HG03139 (cell line): Measurements from ENCODE around the gene ABT1.

Source experiments
- ATAC-seq: cut with Tn5 transposase; IDR thresholded peaks from one replicate; pipeline ENCODE4 v1.9.1; 2021; ENCODE audit not compliant: unreplicated experiment

ABT1 gene

DNA sequence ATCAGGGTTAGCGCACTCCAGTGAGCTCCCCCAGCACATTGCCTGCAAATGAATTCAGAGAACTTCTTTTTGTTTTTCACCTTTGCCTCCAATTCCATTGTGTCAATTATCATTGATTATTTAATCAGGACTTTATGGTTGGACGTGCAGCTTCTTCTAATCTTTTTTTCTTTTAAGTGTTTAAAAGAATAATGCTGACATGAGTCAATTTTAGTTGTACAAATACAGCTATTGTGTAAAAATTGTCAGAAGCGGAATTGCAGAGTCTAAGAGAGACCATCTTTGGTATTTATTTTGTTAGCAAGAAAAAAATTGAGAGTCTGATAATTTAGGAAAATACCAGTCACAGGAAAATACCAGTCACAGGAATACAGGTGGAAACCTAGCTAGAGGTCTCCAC lies 5.5 kb downstream of the ABT1 start:
- no peak for ATAC-seq

- no peak for ATAC-seq
These were observed 7.3 kb downstream of the ABT1 start for GRCh38 chr6:26604026-26604425.

- ATAC-seq = no peak
These were observed 8.0 kb downstream of the ABT1 start for GRCh38 chr6:26604797-26605196.

DNA sequence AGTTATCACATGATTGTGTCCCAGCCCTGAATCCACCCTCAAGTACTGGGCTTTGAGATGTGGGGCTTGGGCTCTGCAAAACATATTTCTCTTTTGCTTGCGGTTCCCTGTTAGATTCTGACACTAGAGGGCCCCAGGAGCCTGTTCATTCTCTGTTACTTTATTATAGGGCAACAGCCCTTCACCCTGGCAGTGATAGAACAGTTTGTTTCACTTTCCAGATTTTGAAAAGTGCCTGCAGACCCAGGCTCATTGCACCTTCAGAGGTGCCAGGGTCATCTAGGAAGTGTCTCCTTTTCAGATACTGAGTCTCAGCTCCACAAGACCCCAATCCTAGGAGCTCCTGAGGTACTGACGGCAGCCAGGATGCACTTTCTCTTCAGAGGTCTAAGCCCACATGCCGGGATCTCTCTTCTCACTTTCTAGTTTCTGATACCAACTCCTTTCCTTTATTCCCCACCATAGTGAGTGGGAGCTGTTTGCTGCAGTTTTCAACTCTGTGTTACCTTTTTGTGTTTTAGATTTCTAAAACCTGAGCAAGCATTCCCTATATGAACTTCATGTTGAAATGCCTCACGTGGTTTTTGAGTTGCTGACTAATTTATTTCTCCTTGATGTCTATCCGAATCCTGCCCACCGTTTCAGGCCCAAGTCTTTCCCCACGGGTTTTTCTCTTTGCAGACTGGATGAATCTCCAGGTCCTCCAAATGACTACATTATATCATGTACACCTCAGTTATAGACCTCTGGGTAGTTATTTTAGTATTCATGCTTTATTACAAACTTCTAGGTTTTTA lies 10.9 kb downstream of the ABT1 start:
- no peak for ATAC-seq

- ATAC-seq = no peak
These were observed 12.7 kb downstream of the ABT1 start for GRCh38 chr6:26609463-26609862.

DNA sequence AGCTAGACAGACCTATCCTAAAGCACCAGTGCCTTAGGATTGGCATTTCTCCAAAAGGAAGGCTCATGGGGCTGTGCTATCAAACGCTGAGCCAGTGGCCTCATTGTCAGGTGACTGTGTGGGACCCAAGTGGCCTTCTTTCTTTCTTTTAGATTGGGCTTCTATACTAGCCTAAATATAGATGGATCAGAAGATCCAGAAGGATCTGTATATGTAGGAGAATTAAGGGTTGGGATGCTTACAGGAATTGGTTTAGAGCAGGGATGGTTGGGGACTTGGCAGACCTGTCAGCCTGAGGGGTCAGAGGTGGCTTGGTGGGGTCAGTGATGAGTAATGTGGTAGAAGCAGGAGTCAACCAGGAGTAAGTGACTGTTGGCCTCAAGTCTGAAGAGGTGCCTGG lies 14.8 kb downstream of the ABT1 start:
- ATAC-seq = no peak

DNA sequence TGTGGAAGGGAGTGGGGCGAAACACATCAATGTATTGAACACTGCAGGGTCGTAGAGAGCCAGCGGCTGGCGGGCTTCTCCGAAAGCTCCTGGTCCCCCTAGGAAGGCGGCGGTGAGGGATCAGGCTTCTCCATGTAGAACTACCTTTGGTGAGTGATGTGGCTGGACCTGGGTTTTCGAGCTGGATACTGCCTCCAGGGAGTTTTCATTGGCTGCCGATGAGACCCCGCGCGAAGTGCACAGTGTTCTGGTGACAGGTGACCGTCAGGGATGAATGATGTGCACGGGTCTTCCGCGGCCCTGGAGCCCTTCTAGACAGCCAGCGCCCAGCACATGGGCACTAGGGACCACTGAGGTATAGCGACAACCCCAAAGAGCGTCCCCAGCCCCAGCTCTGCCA lies 16.4 kb downstream of the ABT1 start:
- ATAC-seq = no peak

DNA sequence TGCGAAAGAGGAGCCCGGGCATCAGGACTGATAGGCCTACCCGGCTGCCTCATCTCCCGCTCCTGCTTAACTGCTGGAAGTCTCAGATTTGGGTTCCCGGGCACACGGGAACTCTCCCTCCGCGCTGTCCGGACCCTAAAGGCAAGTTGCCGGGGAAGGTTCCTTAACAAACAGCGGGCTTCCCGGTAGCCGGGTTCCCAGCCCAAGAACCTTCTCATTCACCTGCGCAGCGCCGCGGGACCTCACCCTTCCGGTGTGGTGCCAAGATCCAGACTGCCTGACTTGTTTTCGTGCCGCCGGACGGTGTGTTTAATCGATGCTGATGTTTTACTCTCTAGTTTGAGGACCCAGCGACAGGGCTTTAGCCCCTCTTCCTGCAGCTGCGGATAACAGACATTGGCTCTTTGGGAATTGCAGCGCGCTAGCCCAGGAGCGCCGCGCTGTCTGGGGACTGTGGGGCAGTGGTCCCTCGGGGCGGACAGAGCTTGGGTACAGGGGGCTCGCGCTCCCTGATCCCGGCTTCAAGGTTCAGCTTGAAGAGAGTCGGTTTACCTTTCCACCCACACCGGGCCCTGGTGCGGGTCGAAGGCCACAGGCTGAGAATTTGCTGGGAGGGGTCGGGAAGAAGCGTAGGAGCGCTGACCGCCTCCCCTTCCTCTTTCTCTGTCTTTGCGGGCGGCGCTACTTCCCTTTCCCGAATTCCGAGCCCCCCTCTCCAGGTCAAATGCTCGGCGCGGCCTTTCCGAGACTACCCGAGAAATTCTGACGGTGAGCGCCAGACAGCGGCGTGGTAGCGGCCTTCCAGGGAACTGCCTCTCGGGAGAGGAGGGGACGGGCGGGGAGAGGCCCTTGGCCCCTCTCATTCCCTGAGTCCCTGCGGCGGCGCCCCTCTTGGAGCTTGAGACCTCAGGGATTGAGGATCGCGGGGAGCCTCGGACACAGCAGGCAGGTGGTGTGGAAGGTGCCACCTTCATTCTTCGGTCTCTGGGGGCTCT lies 17.2 kb downstream of the ABT1 start:
- ATAC-seq = no peak

GRCh38 chr6:26623339-26623859 lies 26.6 kb downstream of the ABT1 start:
- no peak for ATAC-seq

GRCh38 chr6:26624557-26624956 lies 27.8 kb downstream of the ABT1 start:
- no peak for ATAC-seq

- ATAC-seq = no peak
These were observed 31.1 kb downstream of the ABT1 start for GRCh38 chr6:26627843-26628242.

DNA sequence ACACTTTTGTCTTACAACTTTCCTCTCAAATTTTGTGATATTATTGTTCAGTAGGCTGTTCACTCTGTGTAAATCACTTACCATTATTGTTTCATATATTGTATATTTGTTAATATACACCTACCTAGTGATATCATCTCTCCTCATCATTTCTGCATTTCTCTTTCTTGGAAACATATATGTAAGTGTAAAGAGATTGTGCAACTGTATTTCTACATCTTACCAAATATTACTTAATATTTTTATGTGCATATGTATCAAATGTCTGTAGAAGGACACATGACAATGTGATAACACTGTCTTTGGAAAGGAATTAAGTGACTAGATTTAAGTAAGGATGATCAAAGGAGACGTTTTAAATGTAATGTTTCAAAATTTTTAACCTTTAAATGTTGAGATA lies 32.6 kb downstream of the ABT1 start:
- ATAC-seq = no peak

DNA sequence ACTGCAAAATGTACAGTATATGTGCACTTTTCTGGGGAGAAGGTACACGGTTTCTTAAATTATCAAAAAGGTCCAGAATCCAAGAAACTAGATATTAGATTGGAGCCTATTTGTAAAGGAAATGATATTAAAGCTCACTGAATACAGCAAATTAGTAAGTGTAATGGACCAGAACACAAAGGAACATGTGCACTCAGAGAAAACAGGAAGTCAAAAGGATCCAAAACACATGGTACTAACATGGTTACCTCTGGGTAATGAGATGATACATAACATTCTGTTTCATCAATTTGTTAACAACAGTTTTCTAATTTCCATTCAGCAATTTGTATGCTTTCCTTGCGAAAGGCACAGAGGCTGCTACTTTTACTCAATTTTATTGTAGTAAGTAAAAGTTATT lies 44.1 kb downstream of the ABT1 start:
- ATAC-seq = no peak

- ATAC-seq = no peak
These were observed 49.3 kb downstream of the ABT1 start for GRCh38 chr6:26646074-26646473.
